ENCODE measurements around the gene MMAA.

MMAA gene

GRCh38 chr4:145643295-145643694 is 24.1 kb downstream of the MMAA start:
- peaks cover 11% of the 10 kb centered on the region for H3K36me3 ChIP-seq (ENCODE audit: control insufficient read depth, insufficient read depth, low read length)
- no peaks in the 10 kb centered on the region for H3K9me3 ChIP-seq (ENCODE audit: control insufficient read depth, low read length)
- no peak overlapping the region for H3K4me3 ChIP-seq (ENCODE audit: low read length)
- H3K9ac ChIP-seq (ENCODE audit: low read length), result no peak overlapping the region
- H3K27me3 ChIP-seq (ENCODE audit: control insufficient read depth, insufficient read depth, low read length), result no peaks in the 10 kb centered on the region
- H3K4me1 ChIP-seq (ENCODE audit: control insufficient read depth, insufficient read depth, low read length), result no peaks in the 10 kb centered on the region

GRCh38 chr4:145644699-145645098 is 25.5 kb downstream of the MMAA start:
- peaks cover 11% of the 10 kb centered on the region for H3K36me3 ChIP-seq (ENCODE audit: control insufficient read depth, insufficient read depth, low read length)
- H3K9ac ChIP-seq (ENCODE audit: low read length), result no peak overlapping the region
- H3K27me3 ChIP-seq (ENCODE audit: control insufficient read depth, insufficient read depth, low read length), result no peaks in the 10 kb centered on the region
- H3K4me1 ChIP-seq (ENCODE audit: control insufficient read depth, insufficient read depth, low read length), result no peaks in the 10 kb centered on the region
- H3K9me3 ChIP-seq (ENCODE audit: control insufficient read depth, low read length), result no peaks in the 10 kb centered on the region
- no peak overlapping the region for H3K4me3 ChIP-seq (ENCODE audit: low read length)

GRCh38 chr4:145656156-145656555 is 37.0 kb downstream of the MMAA start:
- H3K9me3 ChIP-seq (ENCODE audit: control insufficient read depth, low read length), result no peaks in the 10 kb centered on the region
- no peaks in the 10 kb centered on the region for H3K27me3 ChIP-seq (ENCODE audit: control insufficient read depth, insufficient read depth, low read length)
- H3K4me3 ChIP-seq (ENCODE audit: low read length), result no peak overlapping the region
- no peak overlapping the region for H3K9ac ChIP-seq (ENCODE audit: low read length)
- H3K4me1 ChIP-seq (ENCODE audit: control insufficient read depth, insufficient read depth, low read length), result no peaks in the 10 kb centered on the region
- no peaks in the 10 kb centered on the region for H3K36me3 ChIP-seq (ENCODE audit: control insufficient read depth, insufficient read depth, low read length)

DNA sequence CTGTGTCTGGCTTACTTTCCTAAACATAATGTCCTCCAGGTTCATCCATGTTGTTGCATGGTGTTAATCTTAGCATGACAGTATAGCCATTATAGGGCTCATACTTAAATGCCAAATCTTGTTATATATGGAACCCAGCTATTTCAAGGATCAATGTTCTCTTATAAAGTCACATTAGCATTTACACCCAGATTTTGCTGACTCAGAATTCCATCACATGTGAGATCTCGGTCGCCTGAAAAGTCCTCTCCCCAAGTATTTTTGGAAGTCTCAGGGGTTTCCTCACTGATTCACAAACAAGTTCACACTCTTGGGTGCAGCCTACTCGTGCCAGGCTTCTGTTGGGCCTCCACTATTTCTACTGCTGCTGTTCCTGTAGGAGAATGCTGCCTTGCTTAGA is 40.9 kb downstream of the MMAA start:
- H3K4me1 ChIP-seq (ENCODE audit: control insufficient read depth, insufficient read depth, low read length), result no peaks in the 10 kb centered on the region
- H3K9ac ChIP-seq (ENCODE audit: low read length), result no peak overlapping the region
- no peak overlapping the region for H3K4me3 ChIP-seq (ENCODE audit: low read length)
- H3K27me3 ChIP-seq (ENCODE audit: control insufficient read depth, insufficient read depth, low read length), result no peaks in the 10 kb centered on the region
- H3K9me3 ChIP-seq (ENCODE audit: control insufficient read depth, low read length), result no peaks in the 10 kb centered on the region
- no peaks in the 10 kb centered on the region for H3K36me3 ChIP-seq (ENCODE audit: control insufficient read depth, insufficient read depth, low read length)

- H3K4me3 ChIP-seq (ENCODE audit: low read length), result no peak overlapping the region
- H3K27me3 ChIP-seq (ENCODE audit: control insufficient read depth, insufficient read depth, low read length), result no peaks in the 10 kb centered on the region
- no peaks in the 10 kb centered on the region for H3K4me1 ChIP-seq (ENCODE audit: control insufficient read depth, insufficient read depth, low read length)
- H3K9ac ChIP-seq (ENCODE audit: low read length), result no peak overlapping the region
- H3K9me3 ChIP-seq (ENCODE audit: control insufficient read depth, low read length), result no peaks in the 10 kb centered on the region
- no peaks in the 10 kb centered on the region for H3K36me3 ChIP-seq (ENCODE audit: control insufficient read depth, insufficient read depth, low read length)
Observed at GRCh38 chr4:145663194-145663593, 44.0 kb downstream of the MMAA start.

DNA sequence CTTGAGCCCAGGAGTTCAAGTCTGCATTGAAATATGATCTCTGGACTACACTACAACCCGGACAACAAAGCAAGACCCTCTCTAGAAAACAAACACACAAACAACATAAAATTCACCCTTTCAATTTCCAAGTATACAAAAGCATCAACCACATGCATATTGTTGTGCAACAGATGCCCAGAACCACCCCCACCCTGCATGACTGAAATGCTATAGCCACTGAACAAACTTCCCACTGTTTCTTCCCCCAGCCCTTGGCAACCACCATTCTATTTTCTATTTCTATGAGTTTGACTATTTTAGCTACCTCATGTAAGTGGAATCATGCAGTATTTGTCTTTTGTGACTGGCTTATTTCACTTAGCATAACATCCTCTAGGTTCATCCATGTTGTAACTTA is 46.6 kb downstream of the MMAA start:
- Histone ChIP-seq H3K4me3 (ENCODE audit: low read length) (no peak overlapping the region), H3K4me1 (ENCODE audit: control insufficient read depth, insufficient read depth, low read length) (peaks cover 3% of the 10 kb centered on the region), H3K9ac (ENCODE audit: low read length) (no peak overlapping the region), H3K9me3 (ENCODE audit: control insufficient read depth, low read length) (no peaks in the 10 kb centered on the region), H3K36me3 (ENCODE audit: control insufficient read depth, insufficient read depth, low read length) (no peaks in the 10 kb centered on the region), H3K27me3 (ENCODE audit: control insufficient read depth, insufficient read depth, low read length) (no peaks in the 10 kb centered on the region)

- Histone ChIP-seq H3K4me3 (ENCODE audit: low read length) (no peak overlapping the region), H3K36me3 (ENCODE audit: control insufficient read depth, insufficient read depth, low read length) (no peaks in the 10 kb centered on the region), H3K27me3 (ENCODE audit: control insufficient read depth, insufficient read depth, low read length) (no peaks in the 10 kb centered on the region), H3K9me3 (ENCODE audit: control insufficient read depth, low read length) (no peaks in the 10 kb centered on the region), H3K9ac (ENCODE audit: low read length) (no peak overlapping the region), H3K4me1 (ENCODE audit: control insufficient read depth, insufficient read depth, low read length) (peaks cover 3% of the 10 kb centered on the region)
Observed at GRCh38 chr4:145670422-145670821, 51.2 kb downstream of the MMAA start.

- no peaks in the 10 kb centered on the region for H3K36me3 ChIP-seq (ENCODE audit: control insufficient read depth, insufficient read depth, low read length)
- no peaks in the 10 kb centered on the region for H3K27me3 ChIP-seq (ENCODE audit: control insufficient read depth, insufficient read depth, low read length)
- no peak overlapping the region for H3K9ac ChIP-seq (ENCODE audit: low read length)
- no peaks in the 10 kb centered on the region for H3K9me3 ChIP-seq (ENCODE audit: control insufficient read depth, low read length)
- H3K4me1 ChIP-seq (ENCODE audit: control insufficient read depth, insufficient read depth, low read length), result peaks cover 26% of the 10 kb centered on the region
- H3K4me3 ChIP-seq (ENCODE audit: low read length), result no peak overlapping the region
Observed at GRCh38 chr4:145679520-145679919, 60.3 kb downstream of the MMAA start.

- Histone ChIP-seq H3K9me3 (ENCODE audit: control insufficient read depth, low read length) (no peaks in the 10 kb centered on the region), H3K4me3 (ENCODE audit: low read length) (no peak within 1 kb of the TSS), H3K36me3 (ENCODE audit: control insufficient read depth, insufficient read depth, low read length) (no peaks in the 10 kb centered on the region), H3K27me3 (ENCODE audit: control insufficient read depth, insufficient read depth, low read length) (no peaks in the 10 kb centered on the region), H3K4me1 (ENCODE audit: control insufficient read depth, insufficient read depth, low read length) (peaks cover 26% of the 10 kb centered on the region), H3K9ac (ENCODE audit: low read length) (peak within 1 kb of the TSS; percentile 32)
Observed at GRCh38 chr4:145679991-145680455, 60.8 kb downstream of the MMAA start, which contains the start of gene C4orf51. C4orf51 (plus strand) TSS chr4:145680146; CDS start chr4:145680204, 58 bp downstream.

DNA sequence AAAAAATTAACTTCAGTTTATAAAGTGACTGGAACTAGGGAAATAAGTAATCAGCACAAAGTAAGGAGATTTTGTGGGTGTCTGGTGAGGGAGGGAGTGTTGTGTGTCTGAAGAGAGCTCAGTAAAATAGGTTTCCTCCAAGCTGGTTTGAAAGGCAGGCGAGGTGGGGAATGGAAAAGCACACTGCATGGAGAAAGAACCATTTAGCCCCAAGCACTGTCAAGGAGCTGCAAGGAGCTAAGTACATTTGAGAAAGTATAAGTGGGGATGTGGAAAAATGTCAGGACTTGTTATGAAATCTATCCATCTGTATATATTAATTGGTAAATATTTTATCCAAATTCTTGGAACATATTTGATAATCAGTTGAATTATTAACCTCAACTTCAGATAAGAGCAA is 61.7 kb downstream of the MMAA start:
- Histone ChIP-seq H3K36me3 (ENCODE audit: control insufficient read depth, insufficient read depth, low read length) (no peaks in the 10 kb centered on the region), H3K27me3 (ENCODE audit: control insufficient read depth, insufficient read depth, low read length) (no peaks in the 10 kb centered on the region), H3K9ac (ENCODE audit: low read length) (peak overlapping the region; percentile 32), H3K9me3 (ENCODE audit: control insufficient read depth, low read length) (no peaks in the 10 kb centered on the region), H3K4me3 (ENCODE audit: low read length) (no peak overlapping the region), H3K4me1 (ENCODE audit: control insufficient read depth, insufficient read depth, low read length) (peaks cover 26% of the 10 kb centered on the region)

DNA sequence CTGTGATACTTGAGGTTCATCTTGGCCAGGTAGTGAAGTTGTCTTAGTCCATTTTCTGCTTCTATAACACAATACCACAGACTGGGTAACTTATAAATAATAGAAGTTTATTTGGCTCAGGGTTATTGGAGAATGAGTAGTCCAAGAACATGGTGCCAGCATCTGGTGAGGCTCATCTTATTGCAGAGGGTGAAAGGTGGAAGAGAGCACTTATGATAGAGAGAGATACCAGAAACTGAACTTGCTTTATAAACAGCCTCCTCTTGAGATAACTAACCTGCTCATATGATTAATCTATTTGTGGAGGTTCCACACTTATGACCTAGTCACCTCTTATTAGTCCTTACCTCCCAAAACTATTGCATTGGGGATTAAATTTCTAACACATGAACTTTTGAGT is 62.3 kb downstream of the MMAA start:
- Histone ChIP-seq H3K36me3 (ENCODE audit: control insufficient read depth, insufficient read depth, low read length) (no peaks in the 10 kb centered on the region), H3K27me3 (ENCODE audit: control insufficient read depth, insufficient read depth, low read length) (no peaks in the 10 kb centered on the region), H3K9me3 (ENCODE audit: control insufficient read depth, low read length) (no peaks in the 10 kb centered on the region), H3K9ac (ENCODE audit: low read length) (no peak overlapping the region), H3K4me3 (ENCODE audit: low read length) (no peak overlapping the region), H3K4me1 (ENCODE audit: control insufficient read depth, insufficient read depth, low read length) (peaks cover 26% of the 10 kb centered on the region)

- no peaks in the 10 kb centered on the region for H3K27me3 ChIP-seq (ENCODE audit: control insufficient read depth, insufficient read depth, low read length)
- peaks cover 26% of the 10 kb centered on the region for H3K4me1 ChIP-seq (ENCODE audit: control insufficient read depth, insufficient read depth, low read length)
Observed at GRCh38 chr4:145681956-145682355, 62.8 kb downstream of the MMAA start.

GRCh38 chr4:145686991-145687390 is 67.8 kb downstream of the MMAA start:
- Histone ChIP-seq H3K4me3 (ENCODE audit: low read length) (no peak overlapping the region), H3K36me3 (ENCODE audit: control insufficient read depth, insufficient read depth, low read length) (no peaks in the 10 kb centered on the region), H3K9ac (ENCODE audit: low read length) (no peak overlapping the region), H3K4me1 (ENCODE audit: control insufficient read depth, insufficient read depth, low read length) (no peaks in the 10 kb centered on the region), H3K9me3 (ENCODE audit: control insufficient read depth, low read length) (no peaks in the 10 kb centered on the region), H3K27me3 (ENCODE audit: control insufficient read depth, insufficient read depth, low read length) (no peaks in the 10 kb centered on the region)

More at GRCh38 chr4:145681956-145682355, 62.8 kb downstream of the MMAA start:
- no peaks in the 10 kb centered on the region for H3K9me3 ChIP-seq (ENCODE audit: control insufficient read depth, low read length)
- H3K4me3 ChIP-seq (ENCODE audit: low read length), result no peak overlapping the region
- H3K36me3 ChIP-seq (ENCODE audit: control insufficient read depth, insufficient read depth, low read length), result no peaks in the 10 kb centered on the region
- no peak overlapping the region for H3K9ac ChIP-seq (ENCODE audit: low read length)
